ENCODE data around the gene SFTPB.

- TF ChIP-seq CTCF (IDR thresholded peaks at IDR 0.05) (no peak), POLR2A (IDR thresholded peaks at IDR 0.05) (no peak), POLR2AphosphoS5 (IDR thresholded peaks at IDR 0.05) (no peak)
These were observed 24.1 kb upstream of the SFTPB start for GRCh38 chr2:85692039-85692645.
